Measurements from ENCODE around the gene SYT7. TPM values are rescaled to one million over a fixed set of nuclear protein-coding genes. Genes with fewer than 3 reads are reported as not detected.
A peak's percentile ranks its signal among the peaks of the same experiment; 100 is the strongest.

SYT7 gene
- polyA plus RNA-seq, 1 donor: 3.4 TPM

DNA sequence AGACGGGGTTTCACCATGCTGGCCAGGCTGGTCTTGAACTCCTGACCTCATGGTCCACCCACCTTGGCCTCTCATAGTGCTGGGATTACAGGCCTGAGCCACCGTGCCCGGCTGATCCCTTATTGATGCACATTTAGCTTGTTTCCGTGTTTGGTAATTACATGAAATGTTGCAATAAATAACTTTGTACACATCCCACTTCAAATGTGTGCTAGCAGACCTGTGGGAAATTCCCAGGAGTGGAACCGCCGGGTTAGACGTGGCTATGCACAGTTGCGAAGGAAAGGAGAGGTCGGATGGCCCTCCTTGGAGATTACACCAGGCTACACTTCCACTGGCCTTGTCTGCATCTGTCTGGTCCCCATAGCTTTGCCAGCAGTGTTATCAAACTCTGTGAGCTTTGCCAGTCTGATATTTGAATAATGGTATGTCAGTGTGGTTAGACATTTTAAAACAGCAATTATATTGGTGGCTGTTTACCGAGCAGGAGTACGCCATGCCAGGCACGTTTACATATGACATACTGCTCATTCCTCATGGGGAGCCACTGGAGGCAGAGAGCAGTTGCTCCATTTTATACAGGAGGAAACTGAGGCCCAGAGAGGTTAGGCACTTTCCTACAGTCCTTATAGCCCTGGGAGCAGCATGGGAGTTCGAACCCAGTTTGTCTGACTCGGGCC lies 27.2 kb upstream of the SYT7 start:
- no peak for DNase-seq

DNA sequence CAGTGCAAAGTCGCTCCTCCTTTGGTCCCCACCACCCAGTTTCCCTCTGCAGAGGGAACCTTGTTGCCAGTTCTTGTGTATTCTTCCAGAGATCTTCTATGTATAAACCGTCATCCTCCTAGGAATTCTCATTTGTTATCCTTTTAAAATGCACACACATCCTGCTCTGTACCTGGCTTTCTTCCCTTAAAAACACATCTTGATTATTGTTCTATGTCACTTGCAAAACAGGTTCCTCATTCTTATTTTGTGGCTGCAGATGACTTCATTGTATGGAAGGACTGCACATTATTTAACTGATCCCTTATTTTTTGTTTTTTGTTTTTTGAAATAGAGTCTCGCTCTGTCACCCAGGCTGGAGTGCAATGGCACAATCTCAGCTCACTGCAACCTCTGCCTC lies 26.6 kb upstream of the SYT7 start:
- no peak for DNase-seq

DNA sequence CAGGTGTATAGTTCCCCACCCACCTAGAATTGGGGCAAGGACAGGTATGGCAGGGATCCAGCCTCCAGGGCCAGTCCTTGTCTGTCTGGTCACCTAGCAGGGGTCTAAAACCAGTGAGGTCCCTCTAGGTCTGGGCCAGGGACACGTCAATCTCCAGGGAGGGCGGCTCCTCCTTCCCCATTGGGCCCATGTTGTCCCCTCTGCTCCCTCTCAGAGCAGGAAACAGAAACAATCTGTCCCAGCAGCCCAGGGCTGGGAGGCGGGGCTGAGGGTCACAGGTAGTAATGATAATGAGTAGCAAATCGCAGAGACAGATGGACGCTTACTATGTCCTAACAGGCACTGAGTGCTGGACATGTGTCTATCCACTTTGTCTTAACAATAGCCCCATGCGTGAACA lies 22.8 kb upstream of the SYT7 start:
- no peak for DNase-seq

DNA sequence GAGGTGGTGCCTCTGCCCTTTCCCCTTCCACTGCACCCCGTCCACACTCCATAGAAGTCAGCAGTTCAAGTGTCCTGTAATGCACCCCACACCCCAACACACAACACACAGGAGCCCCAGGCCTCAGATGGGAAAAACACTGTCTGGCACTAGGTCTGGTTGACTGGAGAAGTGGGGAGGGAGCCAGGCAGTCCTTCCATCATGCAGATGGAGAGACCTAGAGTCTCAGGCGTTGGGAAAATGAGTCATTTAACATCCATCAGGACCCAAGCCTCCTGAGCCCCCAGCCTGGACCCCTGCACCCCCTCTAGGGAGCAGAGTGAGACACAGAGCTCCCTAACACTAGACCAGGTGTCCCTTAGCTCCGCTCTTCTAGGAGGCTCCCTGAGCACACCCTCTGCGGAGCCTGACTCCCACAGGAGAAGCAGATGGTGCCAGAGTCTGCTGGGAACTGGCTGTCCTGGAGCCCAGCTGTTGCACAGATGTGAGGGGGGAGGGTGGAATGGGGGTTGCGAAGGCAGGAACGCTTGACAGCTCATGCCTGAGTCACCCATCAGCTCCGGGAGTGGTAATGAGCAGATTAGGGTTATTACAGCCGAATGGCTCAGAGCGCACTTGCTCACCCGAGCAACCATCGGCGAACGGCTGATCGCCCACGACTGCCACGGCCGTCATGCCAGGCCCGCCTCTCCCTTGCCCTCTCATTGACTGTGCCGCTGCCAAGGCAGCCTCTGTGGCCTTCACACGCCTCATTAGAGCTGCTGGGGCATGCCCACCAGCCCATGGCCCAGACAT lies 22.1 kb upstream of the SYT7 start:
- DNase-seq: no peak

DNA sequence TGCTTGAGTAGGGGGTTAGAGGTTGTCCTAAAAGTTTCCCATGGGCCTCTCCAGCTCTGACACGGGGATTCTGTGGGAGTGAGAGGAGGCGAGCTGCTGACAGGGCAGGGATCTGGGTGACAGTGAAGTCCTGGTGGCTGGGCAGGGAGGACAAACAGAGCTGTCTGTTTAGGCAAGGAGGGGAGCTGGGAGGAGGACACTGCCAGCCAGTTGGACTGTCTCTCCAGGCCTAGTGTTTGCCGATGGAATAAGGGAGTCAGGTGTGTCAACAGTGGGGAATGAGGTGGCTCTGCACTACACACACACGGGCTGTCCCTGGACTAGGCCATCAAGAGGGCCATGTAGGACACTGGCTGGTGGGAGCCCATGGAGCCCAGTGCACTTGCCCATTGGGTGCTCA lies 20.6 kb upstream of the SYT7 start:
- DNase-seq: no peak

DNA sequence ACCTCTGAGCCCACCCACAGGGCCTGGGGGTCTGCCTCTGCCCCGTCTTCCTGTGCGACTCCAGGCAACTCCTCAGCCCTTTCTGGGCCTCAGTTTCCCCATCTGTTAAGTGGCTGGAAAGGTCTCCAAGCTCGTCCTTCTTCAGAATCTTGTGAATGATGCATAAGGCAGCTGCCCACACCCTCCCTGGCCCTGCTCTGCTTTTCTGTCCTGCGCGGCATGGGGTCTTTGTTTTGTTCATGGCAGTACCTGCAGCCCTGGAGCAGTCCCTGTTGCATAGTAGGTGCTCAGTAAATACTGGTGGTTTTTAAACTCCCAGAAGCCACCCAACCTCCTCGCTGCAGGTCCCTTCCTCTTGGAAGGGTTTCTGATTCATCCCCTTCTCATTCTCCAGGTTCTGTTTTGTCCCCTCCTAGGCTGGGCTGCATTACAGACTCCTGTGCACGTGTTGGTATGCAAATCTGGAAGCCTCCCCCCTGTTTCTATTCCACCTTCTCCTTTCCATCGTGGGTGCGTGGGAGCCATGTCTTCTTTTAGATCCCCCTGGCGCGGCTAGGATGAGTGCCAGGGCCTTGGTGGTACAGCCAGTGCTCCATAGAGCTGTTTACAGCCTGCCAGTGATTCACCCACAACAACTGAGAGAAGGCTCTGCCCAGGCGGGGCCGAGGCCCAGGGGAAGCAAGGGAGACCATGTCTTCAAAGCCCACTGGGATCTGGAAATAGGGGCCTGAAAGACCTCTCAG lies 19.3 kb upstream of the SYT7 start:
- no peak for DNase-seq

DNA sequence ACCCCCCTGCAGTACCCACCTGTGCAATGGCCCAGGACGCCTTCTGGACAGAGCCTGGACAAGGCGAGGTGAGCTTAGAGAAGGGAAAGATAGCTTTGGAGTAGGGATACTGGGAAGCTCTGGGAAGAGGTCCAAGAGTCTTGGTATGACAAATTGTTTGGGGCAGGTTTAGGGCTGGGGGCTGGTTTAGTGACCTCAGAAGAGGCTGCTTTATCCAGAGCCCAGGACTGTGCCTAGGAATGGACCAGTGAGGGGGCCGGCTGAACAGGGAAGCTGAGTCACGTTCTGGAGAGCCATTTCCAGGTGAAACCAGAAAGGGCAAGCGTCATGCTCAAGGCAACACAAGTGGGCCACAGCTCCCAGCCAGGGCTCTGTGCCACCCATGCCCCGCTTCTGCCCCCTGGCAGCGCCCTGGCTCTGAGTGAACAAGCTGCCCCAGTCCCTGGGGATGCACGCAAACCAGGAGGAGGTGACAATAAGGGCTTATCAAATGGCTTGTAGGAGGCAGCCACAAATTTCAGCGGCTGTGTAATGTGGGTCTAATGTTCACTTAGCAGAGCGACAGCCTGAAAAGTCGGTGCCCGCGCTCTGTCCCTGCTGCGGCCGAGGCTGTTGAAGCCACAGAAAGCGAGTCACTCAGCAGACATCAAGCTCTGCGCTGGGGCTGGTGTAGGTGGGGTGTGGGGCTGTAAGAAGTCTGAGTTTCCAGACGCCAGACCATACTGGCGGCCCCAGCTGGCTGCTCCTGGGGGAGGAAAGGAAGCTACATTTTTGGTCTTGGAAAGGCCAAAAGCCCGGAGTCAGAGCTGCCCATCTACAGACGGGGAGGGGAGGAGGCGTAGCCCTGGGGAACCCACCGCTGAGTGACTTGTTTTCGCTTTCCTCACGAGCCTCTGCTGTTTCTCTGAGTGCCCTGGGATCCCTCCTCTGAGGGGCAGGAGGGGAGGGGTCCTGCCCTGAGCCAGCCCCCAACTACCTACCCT lies 18.3 kb upstream of the SYT7 start:
- DNase-seq: no peak

DNA sequence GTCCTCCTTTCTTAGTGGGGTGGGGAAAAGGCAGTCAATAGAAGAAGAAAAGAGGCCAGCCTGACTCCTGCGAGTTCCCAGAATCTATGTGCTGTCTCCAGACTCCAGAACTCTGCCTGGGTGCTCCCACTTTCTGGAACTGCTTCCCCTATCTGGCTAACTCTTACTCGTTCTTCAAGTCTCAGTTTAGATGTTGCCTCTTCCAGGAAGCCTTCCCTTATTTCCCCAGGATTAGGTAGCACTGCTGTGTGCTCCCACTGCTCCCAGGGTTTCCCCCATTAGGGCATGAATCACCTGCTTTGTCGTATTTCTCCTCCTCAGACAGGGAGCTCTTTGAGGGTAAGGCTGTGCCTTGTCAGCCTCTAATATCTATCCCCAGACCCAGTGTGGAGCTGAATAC lies 17.5 kb upstream of the SYT7 start:
- DNase-seq: no peak

DNA sequence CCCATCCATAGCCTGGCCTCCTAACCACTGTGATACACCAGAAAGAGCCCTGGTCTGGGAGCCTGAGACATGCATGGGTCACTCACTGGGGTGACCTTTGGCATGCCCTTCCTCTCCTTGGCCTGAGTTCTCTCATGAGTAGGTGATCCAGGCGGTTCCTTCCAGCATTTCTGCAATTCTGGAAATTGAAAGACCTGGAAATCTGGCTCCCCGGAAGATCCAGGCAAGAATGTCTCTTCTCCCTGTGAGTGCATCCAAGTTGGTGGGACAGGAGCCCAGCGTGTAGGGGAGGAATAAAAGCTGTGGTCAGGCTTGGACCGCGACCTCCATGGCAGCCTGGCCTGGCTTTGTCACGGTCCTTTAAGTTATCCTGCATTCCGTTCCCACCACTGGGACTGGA lies 16.1 kb upstream of the SYT7 start:
- DNase-seq: no peak

DNA sequence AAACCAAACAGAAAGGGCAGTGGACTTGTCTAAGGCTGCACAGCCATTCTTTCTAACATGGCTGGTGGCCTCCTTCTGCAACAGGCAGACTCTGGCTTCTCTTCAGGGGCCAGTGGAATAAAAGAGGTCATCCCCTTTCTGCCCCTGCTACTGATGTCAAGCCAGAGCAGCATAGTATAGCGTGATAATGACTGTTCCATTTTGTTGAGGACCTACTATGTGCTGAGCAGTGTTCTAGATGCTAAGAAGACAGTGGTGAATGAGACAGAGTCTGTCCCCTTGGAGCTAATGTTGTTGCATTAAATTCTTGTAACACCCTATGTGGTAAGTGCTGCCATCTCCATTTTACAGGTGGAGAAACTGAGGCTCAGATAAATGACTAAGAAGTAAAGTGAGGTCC lies 15.7 kb upstream of the SYT7 start:
- no peak for DNase-seq

DNA sequence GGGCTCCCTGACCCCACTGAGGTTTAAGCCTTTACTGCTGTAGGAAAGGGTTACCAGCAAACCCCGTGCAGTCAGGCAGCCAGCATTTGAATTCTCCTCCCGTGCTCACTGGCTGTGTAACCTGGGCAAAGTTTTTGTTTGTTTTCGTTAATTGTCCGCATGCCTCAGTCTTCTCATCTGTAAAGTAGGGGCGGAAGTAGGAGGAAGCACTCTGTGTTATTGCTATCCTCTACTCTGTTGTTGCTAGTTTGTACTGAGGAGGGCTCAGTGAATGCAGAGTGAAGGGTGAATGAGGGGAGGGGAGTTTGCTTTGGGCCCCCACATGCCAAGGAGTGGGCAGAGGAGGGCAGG lies 14.0 kb upstream of the SYT7 start:
- no peak for DNase-seq

DNA sequence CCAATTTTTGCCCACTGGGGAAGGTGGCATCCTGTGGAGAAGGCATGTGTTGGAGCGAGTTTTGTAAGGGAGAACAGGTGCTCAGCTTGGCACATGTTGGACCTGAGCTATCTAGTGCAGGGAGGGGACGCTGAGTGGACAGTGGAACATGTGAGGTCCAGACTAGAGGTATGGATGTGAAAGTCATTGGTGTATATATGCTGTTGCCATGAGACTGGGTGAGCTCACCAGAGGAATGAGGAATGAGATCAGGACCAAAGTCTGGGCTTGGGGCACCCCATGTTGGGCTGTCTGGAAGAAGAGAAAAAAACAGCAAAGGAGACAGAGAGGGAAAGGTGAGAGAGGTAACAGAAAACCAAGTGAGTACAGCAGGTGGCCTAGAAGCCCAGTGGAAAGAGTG lies 12.3 kb upstream of the SYT7 start:
- no peak for DNase-seq

DNA sequence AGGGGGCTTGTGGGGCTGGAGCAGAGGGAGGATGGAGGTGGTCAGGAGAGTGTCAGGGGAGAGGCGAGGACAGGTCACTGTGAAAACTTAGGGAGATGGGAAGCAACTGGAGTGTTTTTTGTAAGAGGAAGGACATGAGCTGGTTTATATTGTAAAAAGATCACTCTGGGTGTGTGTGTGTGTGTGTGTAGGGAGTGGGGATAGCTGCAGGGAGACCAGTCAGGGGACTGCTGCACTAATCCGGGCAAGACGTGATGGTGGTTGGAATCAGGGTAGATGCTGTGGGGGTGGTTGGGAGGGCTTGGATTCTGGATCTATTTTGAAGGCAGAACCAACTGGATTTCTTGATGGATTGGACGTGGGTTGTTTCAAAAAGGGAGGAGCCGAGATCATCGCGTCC lies 11.3 kb upstream of the SYT7 start:
- DNase-seq: no peak

DNA sequence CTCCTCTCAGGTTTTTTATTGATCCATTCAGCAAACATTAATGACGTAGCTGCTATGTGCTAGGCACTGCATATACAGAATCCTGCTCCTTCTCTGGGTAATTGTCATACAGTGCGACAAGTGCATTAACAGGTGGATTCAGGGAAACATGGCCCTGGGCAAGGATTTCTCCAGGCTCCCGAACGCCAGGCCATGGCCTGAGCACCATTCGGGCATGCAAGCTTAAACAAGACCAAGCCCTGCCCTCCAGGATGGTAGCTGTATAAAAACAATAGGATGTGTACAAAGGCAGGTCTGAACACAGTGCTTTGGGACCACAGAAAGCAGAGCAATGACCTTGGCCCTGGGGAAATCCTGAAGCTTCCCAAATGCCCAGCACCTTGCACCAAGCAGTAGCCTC lies 9.1 kb upstream of the SYT7 start:
- no peak for DNase-seq

DNA sequence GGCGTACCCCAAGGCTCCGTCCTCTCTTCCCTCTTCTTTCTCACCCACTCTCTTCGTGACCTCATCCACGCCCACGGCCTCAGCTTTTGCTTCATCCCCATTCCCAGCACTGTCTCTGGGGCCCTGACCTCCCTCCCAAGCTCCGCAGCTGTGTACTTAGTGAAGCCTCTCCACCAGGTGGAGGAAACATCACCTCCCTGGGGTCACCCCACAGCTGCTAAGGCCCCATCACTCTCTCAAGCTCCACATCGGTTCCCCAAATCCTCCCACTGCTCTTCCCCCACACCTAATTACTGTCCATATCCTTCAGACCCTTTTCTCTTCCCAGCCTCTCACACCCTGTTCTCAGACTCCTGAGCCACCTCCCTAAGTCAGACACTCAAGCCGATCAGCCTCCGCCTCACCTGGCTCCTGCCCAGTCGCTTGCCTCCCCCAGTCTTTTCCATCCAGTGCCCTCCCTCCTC lies 7.9 kb upstream of the SYT7 start:
- DNase-seq: peak; percentile 67

DNA sequence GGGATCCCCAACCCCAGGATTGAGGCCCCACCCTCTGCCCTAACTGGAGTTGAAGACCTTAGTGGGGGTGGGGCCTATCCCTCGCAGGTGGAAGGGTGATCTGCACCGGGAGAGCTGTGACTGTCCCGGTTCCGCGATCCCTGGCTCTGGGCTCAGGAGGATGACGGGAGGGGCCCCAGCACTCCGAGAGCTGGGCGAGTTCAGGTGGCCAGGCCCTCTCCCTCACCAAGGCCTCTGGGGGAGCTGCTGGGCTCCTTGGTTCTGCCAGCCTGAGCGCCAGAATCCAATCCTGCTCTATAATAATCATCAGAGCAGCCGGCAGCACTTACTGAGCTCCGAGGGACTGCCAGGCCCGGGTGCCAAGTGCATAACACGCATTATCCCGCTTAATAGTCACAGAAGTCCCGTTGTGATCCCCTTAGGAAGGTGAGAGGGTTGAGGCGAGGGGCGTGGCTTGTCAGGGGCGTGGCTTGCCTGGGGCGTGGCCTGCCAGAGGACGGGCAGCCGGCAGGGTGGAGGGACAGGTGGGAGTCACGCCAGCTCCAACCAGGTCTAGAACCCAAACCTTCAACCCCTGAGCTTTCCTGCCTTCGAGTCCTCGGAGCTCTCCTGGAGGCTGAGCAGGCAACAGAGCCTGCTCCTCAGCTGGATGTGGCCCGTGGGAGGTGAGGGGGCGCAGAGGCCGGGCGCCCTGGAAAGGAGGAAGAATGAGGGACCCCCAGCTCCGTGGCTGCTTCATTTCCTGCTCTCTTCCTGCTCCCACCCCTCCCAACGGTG lies 7.3 kb upstream of the SYT7 start:
- no peak for DNase-seq

DNA sequence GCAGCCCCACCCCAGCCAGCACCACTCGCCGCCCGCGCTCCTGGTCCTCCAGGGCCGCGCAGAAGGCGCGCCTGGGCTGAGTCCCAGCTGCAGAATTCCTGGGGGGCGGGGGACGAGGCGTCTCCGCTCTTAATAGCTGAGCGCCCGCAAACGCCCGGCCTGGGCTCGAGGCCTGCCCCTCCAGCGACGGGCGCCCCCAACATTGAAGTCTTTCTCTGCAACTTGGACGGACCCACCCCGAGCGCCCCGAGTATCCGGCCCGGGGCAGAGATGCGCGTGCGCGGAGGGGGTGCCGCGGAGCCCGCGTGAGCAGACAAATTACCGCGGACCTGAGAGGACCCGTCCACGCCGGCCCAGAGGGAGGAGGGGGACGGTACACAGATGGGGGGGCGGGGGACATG lies 6.7 kb upstream of the SYT7 start:
- peak; percentile 54 for DNase-seq

DNA sequence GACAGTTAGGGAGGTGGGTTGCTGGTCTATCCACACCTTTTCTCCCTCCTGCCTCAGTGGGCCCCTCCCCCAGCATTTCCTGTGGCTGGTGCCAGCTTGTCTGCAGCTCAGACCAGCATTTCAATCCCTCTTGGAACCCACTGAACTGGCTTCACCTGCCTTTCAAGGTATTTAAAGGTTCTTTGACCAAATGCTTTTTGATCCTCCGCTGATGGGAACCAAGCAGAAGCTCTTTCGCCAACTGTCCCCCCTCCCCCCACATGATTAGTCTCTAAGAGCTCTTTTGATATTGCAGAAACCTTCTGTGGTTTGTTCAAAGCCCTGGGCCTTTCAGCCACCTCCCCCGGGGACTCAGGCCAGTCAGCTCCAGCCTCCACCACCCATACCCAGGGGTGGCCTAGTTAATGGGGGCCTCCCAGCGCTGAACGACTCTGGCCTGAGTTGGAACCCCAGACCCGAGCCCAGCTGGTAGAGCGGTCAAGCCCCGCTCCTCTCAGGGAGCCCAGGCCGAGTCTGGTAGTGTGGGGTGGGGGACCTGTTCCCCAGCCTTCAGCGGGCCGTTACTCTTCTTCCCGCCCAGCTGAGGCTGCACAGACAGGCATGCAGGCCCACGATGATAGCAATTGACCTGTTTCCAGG lies 6.0 kb upstream of the SYT7 start:
- no peak for DNase-seq

DNA sequence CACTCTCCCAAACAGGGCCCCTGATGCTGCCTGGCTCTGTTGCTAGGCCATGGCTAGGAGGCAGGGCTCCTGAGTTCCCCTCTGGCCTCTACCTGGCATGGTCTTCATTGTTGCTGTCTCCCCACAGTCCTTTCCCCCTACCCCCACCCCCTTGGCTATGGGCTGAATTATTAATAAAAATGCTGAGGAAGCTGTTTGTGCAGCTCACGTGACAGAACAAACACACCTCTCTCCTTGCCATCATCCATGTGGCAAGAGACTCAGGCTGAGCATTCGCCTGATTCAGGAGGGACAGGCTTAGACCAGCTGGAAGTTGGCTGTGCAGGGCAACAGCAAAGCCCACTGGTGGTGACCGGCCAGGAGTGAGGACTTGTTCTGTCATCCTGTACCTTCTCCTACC lies 4.2 kb upstream of the SYT7 start:
- no peak for DNase-seq

DNA sequence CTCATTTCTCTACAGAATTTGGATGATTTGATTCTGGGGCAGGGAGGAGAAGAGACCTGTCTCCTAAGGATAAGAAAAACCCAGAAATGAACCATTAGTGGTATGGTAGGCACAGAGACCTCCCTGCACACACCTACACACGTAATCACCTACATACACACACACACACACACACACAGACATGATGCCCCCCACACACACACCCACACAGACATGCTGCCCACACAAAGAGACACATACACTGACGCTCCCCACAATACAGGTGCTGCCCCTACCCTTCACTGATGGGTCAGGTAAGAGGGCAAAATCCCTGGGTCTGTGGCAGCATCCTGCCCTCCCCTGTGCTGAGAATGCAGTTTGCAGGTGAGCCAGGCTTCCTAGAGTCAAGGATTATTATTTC lies 1.1 kb upstream of the SYT7 start:
- DNase-seq: no peak

DNA sequence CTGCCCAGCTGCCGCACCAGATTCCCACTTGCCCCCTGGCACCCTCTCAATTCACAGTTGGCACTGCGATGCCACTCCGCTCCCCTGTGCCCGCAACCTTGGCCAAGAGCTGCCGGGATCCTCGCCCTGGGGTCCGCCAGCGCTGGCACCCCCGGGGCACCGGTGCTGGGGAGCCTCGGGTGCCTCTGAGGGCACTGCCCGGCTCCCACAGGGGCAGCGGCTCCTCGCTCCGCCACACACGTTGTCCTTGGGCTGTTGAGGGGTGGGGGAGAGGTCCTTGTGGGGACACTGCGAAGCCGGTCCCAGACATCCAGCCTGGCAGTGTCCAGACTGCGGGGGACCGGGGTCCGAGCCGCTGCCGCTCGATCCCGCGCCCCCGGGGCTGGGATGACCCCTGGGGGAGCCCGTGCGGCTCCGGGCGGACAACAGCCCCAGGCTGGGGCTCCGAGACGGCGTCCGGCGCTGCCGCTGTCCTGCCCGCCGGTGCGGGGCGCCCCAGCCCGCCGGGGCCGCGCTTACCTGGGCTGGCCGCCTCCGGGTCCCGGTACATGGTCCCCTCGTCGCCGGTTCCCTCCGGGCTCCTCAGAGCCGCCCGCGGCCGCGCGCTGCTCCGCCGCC lies 496 bp downstream of the SYT7 start:
- no peak for DNase-seq

All from hindlimb muscle (tissue), 1 donor.